GM19238 (cell line): ENCODE data around the gene CACNA1C.

Experiments used
- DNase-seq: peaks from one replicate; pipeline ENCODE4 v3.0.0; 2011; ENCODE audit warnings: low spot score; ENCODE audit not compliant: insufficient read length

CACNA1C gene

DNA sequence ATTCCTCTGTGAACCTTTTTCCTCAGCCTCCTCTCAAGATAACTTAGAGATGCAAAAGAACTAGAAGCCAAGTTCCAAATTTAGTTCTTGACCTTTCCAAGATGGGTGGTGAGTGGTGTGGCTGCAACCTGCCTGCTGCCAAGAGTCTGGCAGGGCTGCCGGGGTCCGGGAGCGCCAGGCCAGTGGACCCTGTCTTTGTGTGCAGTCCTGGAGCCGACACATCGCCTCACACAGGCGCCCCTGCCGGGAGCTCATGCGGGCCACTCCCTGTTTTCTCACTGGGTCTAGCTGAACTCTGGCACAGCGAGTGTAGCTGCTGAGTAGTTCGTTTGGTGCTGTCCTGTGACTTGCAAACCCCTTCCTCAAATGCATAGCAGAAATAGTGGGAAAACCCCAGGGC is 84.9 kb downstream of the CACNA1C start:
- no peak for DNase-seq

DNA sequence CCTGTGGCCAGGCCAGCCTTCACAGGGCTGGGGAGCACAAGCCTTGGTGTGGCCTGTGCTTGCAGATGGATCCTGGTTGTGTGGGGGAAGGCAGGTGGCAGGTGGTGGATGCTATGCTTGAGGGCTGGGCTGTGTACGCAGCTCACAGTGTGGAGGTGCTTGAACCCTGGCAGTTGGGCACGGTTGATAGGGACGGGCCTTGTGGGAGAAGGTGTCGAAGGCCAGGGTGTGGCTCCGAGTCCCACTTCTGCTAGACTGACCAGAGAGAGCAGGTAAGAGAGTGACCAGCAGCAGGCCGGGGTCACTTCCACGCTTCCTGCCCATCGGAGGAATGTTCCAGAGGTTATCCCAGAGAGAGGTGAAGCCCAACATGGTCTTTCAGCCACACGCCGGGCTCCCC is 85.5 kb downstream of the CACNA1C start:
- no peak for DNase-seq

DNA sequence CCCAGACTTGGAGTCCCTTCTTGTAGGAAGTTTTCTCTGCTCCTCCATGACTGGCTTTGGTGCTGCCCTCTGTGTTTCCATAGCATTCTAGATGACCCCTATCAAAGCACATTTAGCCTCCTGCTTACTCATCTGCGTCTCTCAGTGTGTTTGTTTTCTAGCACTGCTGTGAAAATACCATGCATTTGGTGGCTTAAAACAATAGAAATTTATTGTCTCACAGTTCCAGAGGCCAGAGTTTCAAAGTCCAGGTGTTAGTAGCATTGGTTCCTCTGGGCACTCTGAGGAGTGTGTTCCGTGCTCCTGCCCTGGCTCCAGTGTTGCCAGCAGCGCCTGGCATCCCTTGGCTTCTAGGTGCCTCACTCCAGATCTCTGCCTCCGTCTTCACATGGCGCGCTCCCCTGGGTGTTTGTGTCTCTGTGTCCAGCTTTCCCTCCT is 86.1 kb downstream of the CACNA1C start:
- no peak for DNase-seq

DNA sequence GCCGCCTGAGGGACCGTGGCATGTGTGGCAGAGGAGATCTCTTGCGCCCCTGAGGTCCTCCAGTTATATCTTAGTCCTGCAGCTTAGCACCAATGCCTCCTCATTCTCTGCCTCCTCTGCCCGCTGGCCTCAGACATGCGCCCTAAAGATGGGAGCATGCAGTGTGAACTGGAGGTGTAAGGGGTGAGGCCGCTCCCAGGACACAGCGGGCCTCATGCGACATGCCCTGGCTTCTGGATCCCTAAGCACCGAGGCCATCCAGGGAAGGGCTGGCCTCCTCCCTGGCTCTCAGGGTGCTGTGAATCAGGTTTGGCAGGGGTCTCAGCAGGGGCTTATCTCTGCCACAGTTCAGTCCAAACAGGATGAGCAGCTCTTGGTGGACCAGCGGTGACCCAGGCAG is 86.9 kb downstream of the CACNA1C start:
- no peak for DNase-seq

DNA sequence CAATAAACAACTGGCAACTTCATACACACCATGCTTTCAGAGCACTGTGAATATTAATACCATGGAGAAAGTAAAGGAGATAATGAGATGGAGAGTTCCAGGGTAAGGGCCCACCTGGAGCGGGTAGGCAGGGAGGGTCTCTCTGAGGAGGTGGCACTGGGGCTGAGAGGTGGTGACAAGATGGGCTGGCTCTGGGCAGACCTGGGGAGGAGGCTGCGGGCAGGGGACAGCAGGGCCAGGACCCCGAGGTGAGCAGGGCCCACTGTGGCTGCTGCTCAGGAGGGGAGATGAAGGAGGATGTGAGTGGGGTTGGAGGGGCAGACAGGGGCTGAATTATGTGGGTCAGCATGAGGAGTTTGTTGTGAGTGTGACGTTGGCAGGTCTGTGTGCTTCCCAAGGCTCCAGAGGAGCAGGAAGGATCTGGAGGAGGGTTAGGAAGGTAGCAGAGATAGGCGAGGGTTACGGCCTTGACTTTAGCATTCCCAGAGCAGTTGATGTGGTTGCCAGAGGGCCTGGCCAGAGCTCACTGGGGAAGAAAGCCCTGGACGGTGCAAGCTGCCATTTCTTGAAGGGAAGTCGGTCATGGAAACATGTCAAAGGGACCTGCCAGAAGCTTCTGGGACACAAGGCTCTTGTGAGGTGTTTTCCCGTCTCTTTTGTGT is 88.2 kb downstream of the CACNA1C start:
- no peak for DNase-seq

DNA sequence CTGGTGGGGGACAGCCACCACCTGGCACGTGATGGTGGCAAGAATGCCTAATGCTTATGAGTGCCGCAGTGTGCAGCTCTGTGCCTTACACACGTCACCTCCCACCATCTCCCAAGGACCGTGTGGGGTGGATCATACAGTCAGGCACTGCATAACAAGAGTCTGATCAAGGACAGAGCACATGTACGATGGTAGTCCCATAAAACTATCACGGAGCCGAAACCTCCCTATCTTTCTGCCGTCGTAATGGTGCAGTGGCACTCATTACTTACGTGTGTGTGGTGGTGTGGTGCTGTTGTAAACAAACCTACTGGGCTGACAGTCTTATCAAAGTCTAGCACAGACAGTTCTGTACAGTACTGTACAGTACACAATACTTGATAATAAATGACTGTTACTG is 89.3 kb downstream of the CACNA1C start:
- no peak for DNase-seq

DNA sequence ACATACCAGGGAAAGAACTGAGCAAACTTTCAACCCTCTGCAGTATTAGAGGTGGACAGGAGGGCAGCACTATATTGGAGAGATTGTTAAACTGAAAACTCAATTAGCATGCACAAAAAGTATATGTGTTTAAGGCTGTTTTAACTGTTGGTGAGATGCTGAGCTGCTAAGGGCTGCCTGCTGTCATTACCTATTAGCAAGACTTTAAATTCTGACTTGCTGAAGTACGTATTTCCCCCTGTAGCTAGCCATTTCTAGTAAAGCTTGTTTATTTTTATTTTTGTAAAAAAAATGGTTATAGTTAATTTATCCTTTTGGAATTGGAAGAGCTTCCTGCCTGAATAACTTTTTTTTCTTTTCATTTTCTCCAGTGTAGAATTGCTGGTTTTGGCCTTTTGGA is 92.2 kb downstream of the CACNA1C start:
- DNase-seq, result no peak

DNA sequence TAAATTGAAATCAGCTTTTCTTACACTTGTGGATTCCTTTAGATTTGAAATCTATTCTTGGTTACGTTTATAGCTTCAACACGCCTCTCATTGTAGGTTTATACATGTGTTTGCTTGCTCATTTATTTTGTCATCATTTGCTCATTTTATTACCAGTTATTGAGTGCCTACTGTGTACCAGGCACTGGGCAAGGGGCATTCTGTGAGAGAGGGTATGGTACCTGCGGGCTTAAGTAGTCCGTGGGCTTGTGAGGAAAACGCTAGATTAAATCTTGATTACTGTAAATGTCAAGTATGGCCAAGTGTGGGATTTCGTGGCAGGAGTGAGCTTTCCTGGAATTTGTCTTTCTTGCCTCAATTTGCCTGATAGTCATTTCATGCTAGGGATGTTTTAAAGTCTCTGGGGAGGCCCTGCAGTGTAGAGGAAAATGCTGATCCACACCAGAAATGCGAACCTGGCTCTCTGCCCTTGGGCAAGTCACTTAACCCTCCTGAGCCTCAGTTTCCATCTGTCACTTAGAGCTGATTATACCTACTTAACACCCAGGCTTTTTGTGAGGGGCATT is 92.7 kb downstream of the CACNA1C start:
- no peak for DNase-seq

DNA sequence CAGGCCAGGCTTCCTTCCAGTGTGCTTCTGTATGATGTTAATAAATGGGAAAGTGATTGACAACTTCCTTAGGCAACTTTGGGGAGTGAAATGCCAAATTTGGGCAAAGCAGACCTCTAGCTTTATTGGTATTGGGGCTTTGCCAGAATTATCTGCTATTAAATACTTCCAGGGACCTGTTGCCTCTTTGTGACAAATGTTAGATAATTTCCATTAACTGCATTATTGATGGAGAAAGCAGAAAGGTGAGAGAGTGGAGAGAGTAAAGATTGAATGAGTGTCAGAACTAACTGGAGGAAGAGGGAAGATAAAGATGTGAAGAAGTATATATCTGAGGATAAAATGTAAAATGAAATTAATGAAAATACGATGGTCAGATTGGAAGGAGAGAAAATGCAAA is 94.5 kb downstream of the CACNA1C start:
- no peak for DNase-seq

DNA sequence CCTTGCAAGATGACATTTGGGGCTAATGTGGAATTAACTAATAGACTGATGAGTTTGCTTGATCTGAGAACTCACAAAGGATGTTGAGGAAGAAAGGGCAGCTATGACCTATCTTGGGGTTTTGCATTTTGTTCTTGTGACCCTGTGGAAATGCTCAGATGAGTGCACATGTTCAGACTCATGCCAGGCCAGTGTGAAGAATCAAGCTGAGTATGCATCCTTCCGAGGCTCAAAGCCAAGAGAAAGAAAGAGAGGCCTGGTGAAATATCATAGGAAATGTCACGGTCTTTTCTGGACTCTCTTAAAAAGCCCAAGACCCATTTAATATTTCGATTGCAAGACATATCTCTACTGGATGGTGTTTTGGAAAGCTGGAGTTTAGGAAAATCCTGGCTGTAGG is 96.3 kb downstream of the CACNA1C start:
- no peak for DNase-seq

DNA sequence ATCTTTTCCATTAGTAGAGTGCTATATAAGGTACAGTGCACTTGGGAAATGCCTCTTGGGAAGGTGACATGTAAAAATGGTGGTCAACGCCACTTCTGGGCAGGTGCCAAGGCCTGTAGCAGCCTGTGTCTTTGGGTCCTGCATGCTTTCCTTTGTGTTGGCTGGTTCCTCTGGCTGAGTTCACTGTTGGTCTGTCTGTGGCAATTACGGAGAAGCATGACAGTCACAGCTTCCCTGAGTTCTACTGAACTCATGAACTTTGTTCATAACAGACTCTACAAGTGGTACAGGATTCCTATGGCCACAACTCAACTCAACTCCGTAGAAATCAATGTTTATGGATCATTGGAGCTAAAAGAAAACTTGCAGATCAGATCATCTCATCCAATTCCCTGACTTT is 98.0 kb downstream of the CACNA1C start:
- DNase-seq, result no peak

DNA sequence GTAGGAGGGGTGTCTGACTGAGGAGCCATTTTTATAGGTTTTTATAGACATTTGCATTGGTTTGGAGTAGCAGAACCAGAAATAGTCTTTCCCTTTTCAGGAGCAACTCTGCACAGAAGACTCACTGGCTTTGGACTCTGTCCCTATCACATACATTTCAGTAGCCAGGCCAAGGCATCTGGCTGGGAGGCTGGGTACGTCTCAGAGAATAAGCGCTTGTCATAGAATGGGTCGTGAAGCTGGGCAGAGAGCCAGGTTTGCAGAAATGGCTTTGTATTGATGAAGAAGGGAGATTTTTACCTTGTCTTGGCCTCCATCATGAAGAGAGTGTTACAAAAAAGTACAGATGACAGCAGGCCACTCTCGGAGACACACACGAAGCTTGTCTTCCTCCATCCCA is 98.6 kb downstream of the CACNA1C start:
- no peak for DNase-seq

DNA sequence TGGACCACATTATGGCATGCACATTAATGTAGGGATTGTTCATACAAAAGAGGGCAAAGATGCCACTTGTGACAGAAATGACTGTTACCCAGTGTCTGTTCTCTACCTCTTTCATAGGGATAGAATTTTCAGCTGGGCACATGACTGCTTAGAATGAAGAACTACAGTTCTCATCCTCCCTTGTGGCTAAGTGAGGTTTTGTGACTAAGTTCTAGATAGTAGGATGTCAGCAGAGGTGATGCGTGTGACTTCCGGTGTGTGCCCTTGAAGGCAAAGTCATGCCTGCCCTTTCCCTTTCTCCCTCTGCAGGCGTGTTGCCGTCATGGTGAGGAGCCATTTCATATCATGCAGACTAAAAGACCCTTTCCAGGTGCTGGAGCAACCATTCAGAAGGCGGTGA is 99.3 kb downstream of the CACNA1C start:
- no peak for DNase-seq

DNA sequence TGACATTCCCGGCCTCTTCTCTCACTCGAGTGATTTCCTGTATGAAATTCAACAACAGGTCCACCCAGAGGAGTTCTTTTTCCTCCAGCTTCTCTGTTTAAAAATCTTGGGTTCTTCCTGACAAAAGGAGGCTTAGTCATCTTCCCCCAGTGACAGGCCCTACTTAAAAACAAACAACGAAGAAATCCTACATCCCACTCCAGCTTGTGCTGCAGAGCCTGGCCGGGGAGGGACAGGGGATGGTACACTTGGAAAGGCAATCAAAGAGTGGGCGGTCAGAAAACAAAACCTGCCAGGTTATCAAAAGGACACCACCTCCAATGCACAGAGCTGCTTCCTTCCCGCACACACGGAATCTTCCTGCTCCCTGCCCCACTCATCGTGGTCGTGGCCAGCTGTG is 101.3 kb downstream of the CACNA1C start:
- DNase-seq, result no peak

DNA sequence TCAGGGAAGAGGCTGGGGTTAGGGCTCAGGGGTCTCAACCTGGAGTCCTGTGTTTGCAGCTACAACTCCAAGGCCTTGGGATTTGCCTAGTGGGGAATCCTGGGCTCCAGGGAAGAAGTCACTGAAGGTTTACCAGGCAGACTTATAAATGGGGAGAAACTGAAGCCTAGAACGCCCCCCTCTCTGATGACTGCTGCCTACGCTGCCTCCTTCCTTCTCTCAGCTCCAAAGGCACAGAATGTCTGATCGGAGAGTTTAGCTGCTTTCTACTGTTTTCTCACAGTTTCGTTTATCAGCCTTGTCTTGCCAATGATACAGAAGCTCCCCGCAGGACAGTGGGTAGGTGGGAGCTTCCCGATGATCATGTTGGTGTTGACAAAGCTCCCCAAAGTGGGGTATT is 101.7 kb downstream of the CACNA1C start:
- no peak for DNase-seq

DNA sequence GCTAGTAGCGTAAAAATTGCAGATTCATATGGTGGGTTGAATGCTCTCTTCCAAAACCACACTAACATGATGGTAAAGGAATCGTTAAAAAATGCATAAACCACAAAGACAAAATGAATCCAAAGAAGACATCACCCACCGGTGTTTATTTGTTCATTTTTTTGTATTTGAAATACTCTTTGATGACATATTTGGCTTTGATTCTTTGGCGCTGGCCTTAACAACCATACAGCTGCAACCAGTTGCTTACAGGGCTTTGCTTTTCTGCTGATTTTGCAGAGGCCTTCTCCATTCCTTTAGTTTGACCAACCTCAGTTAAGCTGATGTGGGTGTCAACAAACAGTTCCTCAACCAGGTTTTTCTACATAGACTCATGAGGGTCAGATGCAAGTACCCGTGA is 103.5 kb downstream of the CACNA1C start:
- no peak for DNase-seq

DNA sequence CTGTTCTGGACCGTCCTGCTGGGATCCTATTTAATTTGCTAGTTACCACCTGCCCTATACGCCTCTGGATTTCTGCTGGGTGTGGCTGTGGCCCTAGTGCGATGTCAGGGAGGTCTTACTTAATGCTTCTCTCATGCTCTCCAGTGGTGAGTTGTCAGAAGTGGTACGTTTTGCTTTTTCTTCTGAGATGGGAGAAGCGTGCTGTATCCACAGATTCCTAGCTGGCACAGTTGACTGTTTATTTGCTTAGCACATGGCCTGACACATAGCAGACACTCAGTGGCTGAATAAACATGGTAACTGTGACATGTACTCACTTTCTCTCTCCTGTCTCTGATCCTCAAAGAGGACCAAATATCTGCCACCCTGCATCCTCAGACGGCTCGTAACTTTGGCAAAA is 107.3 kb downstream of the CACNA1C start:
- no peak for DNase-seq

DNA sequence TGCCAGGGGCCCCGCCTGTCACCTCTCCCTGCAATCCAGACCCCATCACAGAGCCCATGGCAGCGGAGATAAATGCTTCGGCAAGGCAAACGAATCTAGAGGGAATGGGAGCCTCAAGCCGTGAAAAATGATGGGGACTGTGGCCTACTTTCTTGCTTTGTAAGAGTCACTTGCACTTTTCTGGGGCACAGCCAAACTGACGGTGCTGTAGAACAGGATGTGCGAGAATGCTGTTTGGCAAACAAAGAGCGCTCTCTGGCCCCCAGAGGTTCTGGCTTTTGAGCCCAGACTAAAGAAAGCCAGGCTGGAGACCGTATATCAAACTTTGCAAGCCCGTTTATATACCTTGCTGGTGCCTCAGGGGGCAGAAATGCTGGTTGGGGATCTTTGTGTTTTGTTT is 108.7 kb downstream of the CACNA1C start:
- DNase-seq, result no peak

DNA sequence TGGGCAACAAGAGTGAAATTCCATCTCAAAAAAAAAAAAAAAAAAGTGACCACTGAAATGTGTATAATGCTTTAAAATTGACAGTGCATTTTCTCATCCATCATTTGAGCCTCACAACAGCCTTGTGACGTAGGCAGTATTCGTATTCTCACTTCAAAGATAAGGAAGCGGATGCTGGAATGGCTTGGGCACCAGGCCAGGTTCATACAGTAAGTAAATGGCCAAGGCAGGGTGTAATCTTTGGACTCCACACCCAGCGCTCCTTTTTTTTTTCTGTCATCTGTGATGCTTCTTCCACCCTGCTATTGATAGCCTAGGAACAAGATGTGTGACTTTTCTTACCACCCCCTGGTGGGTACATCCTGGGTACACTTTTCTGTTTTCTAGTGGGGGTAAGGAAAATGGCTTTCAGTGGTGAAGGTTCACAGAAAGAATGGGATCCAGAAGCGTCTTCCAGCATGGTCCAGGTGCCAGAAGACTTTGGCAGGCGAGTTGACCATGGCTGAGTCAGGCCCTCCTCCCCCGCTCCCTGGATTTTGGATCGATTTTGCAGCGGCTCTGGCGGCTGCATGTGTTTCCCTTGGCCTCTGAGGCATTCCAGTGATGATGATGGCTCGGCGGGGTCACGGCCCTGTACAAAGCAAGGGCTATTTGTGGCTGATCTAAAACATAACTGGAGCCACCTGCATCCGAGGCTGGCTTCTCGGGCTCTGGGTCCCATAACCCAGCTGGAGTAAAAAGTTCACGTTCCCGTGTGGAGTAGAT is 110.6 kb downstream of the CACNA1C start:
- no peak for DNase-seq

DNA sequence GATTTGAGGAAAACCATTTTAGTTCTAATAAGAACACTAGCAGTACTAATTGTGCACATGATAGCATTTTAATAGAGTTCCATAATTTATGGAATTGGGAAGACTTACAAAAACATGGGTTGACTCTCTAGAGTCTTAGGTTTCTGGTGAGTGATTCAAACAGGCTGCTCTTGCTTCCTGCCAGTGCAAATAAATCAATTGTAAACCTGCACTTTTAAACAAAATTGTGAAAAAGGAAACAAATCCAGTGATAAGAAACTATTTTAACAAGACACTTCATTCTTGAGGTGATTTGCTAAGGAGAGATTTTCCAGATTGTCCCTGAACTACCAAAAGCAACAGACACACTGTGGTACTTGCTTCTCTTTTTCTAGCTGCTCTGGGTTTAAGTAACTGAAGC is 112.2 kb downstream of the CACNA1C start:
- no peak for DNase-seq

DNA sequence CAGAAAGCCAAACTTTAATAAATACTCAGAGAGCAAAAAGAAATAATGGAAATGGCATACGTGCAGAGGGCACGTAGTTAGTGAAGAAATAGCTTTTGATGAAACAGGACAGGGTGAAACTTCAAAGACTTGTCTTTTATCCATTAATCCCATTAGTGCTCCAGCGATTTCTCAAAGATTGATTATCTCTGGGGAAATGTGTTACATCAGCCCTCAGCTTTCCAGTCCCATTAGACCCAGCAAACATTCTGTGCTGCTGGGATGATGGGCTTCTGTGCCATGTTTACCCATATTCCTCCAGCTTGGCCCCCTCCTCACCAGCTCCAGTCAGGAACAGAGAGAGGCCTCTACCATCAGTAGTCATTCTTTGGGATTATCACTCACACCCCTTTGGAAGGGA is 113.1 kb downstream of the CACNA1C start:
- no peak for DNase-seq

DNA sequence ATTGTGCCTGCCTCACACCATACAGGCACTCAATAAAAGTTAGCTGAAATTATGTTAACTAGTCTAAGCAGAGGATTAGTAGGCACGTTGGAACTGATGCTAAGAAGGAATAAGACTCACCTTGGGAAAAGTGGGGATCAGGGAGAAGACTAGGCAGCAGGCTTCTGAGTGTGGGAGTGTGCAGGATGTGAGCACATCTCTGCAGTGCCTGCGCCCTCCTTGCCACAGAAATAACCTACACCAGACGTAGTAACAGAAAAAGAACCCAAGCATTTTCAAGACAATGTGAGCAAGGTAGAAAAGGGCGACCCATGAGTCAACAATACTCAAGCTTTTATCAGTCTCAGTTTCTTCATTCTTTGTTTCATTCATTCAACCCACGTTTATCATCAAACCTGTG is 113.9 kb downstream of the CACNA1C start:
- no peak for DNase-seq

DNA sequence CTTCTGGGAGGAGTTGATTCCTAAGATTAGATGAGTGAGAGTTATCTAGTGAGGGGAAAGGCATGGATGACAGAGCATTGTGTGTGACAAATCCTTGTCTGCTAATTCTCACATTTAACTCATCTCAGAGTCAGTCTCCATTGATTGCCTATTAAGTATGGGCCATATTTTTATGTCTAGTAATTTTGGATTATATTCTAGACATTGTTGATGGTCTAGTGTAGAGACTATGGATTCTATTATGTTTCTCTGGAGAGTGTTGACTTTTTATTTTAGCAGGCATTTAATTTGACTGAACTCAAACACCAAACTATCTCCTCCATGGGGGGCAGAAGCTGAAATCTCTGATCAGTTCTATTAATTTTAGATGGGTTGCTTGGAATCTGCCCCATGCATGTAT is 114.4 kb downstream of the CACNA1C start:
- no peak for DNase-seq
